ENCODE measurements around the gene VPS54.
"Not testable (repeated sequence)": the region's sequence is repeated elsewhere in the genome, so short reads cannot be mapped to it uniquely, and the experiment has no call there.

VPS54 gene

DNA sequence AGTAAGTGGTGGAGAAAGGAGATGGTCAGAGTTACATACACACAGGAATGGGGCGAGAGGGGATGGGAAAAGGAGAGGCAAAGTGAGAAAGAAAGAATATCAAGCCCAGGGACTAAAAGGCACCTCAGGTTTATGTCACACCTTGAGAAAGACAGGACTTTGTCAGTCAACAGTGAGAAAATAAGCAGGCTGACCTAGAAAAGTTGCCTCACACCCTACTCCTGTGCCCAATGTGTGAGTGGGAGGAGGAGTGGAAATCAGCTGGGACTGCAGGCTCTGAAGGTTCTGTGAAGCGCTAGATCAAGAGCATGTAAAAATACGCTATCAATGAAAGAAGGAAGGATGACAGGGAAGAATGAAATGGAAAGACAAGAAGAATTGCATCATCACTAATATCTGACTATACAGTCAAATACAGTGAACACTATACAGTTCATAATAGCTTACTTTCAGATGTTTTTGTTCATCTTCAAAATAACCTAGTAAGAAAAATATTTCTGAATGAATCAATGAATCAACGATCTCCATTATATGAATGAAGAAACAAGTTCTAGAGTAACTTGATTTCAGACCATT, 10.7 kb downstream of the VPS54 start:
- Histone ChIP-seq H3K9me3 (ENCODE audit: control insufficient read depth in 2 of 2, low read length in 2 of 2) (no peaks in the 10 kb centered on the region), H3K4me1 (ENCODE audit: control insufficient read depth in 2 of 2, insufficient read depth in 2 of 2, low read length in 2 of 2) (no peaks in the 10 kb centered on the region), H3K36me3 (ENCODE audit: control insufficient read depth in 2 of 2, insufficient read depth in 2 of 2, low read length in 2 of 2) (no peaks in the 10 kb centered on the region), H3K27ac (ENCODE audit: low read depth in 2 of 2, low read length in 2 of 2) (no peak overlapping the region), H3K9ac (ENCODE audit: low read depth in 1 of 2, low read length in 2 of 2) (no peak overlapping the region), H3K27me3 (ENCODE audit: control insufficient read depth in 2 of 2, insufficient read depth in 2 of 2, low read length in 2 of 2) (no peaks in the 10 kb centered on the region), H3K4me3 (ENCODE audit: low read length in 2 of 2) (no peak overlapping the region)

DNA sequence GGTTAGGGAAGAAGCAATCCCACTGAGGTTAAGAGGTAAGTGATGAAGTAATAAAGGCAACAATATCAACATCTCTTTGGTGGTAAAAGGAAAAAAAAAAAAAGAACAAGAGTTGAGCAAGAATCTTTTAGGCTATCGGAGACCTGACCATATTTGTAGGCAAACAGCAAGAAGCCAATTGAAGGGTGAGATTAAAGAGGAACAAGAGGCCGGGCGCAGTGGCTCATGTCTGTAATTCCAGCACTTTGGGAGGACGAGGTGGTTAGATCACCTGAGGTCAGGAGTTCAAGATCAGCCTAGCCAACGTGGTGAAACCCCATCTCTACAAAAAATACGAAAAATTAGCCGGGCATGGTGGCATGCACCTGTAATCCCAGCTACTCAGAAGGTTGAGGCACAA, 11.3 kb downstream of the VPS54 start:
- Histone ChIP-seq H3K36me3 (ENCODE audit: control insufficient read depth in 2 of 2, insufficient read depth in 2 of 2, low read length in 2 of 2) (no peaks in the 10 kb centered on the region), H3K9ac (ENCODE audit: low read depth in 1 of 2, low read length in 2 of 2) (no peak overlapping the region), H3K27me3 (ENCODE audit: control insufficient read depth in 2 of 2, insufficient read depth in 2 of 2, low read length in 2 of 2) (no peaks in the 10 kb centered on the region), H3K4me1 (ENCODE audit: control insufficient read depth in 2 of 2, insufficient read depth in 2 of 2, low read length in 2 of 2) (no peaks in the 10 kb centered on the region), H3K27ac (ENCODE audit: low read depth in 2 of 2, low read length in 2 of 2) (no peak overlapping the region), H3K4me3 (ENCODE audit: low read length in 2 of 2) (no peak overlapping the region), H3K9me3 (ENCODE audit: control insufficient read depth in 2 of 2, low read length in 2 of 2) (no peaks in the 10 kb centered on the region)

DNA sequence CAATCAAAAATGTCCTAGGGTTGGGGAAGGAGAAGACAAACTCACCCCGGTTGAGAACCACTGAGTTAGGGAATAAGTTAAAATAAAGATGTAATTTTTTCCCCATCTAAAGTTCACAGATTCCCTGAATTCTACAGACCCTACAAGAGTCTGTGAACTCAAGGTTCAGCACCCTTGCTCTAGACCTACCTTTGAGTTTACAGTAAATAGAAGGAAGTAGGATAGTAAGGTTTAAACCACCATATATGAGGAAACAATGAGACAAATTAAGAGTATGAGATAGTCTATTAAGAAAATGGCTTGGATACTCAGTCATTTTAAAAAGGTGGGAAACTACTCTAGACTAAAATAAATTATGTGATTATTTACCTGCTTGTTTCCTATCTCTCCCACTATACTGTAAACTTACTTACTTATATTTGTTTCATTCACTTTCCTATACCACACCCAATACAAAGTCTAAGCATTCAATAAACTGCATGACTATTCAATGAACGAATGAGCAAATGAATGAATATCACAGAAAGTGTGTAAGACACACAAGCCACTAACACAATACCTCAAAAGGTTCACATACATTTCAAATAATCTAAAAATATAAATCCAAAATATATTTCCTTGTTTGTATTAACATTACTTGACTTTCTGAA, 13.4 kb downstream of the VPS54 start:
- Histone ChIP-seq H3K9ac (ENCODE audit: low read depth in 1 of 2, low read length in 2 of 2) (no peak overlapping the region), H3K4me3 (ENCODE audit: low read length in 2 of 2) (peak overlapping the region in 1 of 2 donors; percentile 2), H3K9me3 (ENCODE audit: control insufficient read depth in 2 of 2, low read length in 2 of 2) (no peaks in the 10 kb centered on the region), H3K27ac (ENCODE audit: low read depth in 2 of 2, low read length in 2 of 2) (peak overlapping the region in 1 of 2 donors; percentile 33), H3K27me3 (ENCODE audit: control insufficient read depth in 2 of 2, insufficient read depth in 2 of 2, low read length in 2 of 2) (no peaks in the 10 kb centered on the region), H3K36me3 (ENCODE audit: control insufficient read depth in 2 of 2, insufficient read depth in 2 of 2, low read length in 2 of 2) (no peaks in the 10 kb centered on the region), H3K4me1 (ENCODE audit: control insufficient read depth in 2 of 2, insufficient read depth in 2 of 2, low read length in 2 of 2) (no peaks in the 10 kb centered on the region)

DNA sequence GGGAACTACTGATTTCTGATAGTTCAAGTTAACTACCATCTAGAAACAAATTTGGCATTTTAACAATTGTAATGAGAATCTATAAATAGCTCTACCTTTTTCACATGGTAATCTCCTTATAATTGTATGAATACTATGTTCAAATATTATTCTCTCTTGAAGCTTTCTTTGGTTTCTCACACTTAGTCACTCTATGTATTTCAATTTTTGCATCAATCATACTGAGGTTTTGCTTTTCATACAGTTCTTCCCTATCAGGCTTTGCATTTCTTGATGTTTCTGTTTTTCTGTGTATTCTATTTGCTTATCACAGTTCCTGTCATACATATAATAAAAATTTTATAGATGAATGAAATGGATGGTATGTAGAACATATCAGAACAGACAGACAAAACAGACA, 16.0 kb downstream of the VPS54 start:
- Histone ChIP-seq H3K4me1 (ENCODE audit: control insufficient read depth in 2 of 2, insufficient read depth in 2 of 2, low read length in 2 of 2) (no peaks in the 10 kb centered on the region), H3K27me3 (ENCODE audit: control insufficient read depth in 2 of 2, insufficient read depth in 2 of 2, low read length in 2 of 2) (no peaks in the 10 kb centered on the region), H3K36me3 (ENCODE audit: control insufficient read depth in 2 of 2, insufficient read depth in 2 of 2, low read length in 2 of 2) (no peaks in the 10 kb centered on the region), H3K4me3 (ENCODE audit: low read length in 2 of 2) (no peak overlapping the region), H3K9ac (ENCODE audit: low read depth in 1 of 2, low read length in 2 of 2) (no peak overlapping the region), H3K9me3 (ENCODE audit: control insufficient read depth in 2 of 2, low read length in 2 of 2) (no peaks in the 10 kb centered on the region), H3K27ac (ENCODE audit: low read depth in 2 of 2, low read length in 2 of 2) (no peak overlapping the region)

DNA sequence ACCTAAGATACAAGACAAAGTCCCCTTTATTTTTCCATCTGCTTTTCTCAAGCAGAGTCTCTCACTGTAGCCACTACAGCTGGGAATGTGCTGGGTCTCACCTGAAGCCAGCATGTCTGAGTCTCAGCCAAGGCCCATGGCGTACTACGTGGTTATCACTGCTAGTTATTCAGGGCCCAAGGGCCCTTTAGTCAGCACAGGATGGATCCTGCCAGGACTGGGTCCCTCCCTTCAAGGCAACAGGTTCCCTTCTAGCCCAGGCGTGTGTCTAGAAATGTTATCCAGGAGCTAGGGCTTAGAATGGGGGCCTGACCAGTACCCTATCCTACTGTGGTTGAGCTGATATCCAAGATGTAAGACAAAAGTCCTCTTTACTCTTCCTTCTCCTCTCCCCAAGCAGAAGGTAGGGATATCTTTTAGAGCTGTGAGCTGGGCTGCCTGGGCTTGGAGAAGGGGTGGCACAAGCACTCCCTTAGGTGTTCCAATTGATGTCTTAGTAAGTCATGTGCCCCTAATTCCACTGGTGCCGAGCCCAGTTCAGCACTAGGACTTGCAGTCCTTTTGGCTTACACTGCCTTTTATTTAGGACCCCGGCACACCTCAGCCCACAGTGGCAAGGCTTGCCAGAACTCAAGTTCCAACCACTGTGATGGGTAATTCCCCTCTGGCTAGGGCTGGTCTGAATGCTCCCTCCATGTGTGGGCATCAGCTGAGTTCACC, 17.7 kb downstream of the VPS54 start:
- no peaks in the 10 kb centered on the region for H3K9me3 ChIP-seq (ENCODE audit: control insufficient read depth in 2 of 2, low read length in 2 of 2)
- H3K4me3 ChIP-seq (ENCODE audit: low read length in 2 of 2): no peak overlapping the region
- H3K9ac ChIP-seq (ENCODE audit: low read depth in 1 of 2, low read length in 2 of 2): no peak overlapping the region
- no peaks in the 10 kb centered on the region for H3K4me1 ChIP-seq (ENCODE audit: control insufficient read depth in 2 of 2, insufficient read depth in 2 of 2, low read length in 2 of 2)
- no peak overlapping the region for H3K27ac ChIP-seq (ENCODE audit: low read depth in 2 of 2, low read length in 2 of 2)
- H3K27me3 ChIP-seq (ENCODE audit: control insufficient read depth in 2 of 2, insufficient read depth in 2 of 2, low read length in 2 of 2): no peaks in the 10 kb centered on the region
- H3K36me3 ChIP-seq (ENCODE audit: control insufficient read depth in 2 of 2, insufficient read depth in 2 of 2, low read length in 2 of 2): no peaks in the 10 kb centered on the region

DNA sequence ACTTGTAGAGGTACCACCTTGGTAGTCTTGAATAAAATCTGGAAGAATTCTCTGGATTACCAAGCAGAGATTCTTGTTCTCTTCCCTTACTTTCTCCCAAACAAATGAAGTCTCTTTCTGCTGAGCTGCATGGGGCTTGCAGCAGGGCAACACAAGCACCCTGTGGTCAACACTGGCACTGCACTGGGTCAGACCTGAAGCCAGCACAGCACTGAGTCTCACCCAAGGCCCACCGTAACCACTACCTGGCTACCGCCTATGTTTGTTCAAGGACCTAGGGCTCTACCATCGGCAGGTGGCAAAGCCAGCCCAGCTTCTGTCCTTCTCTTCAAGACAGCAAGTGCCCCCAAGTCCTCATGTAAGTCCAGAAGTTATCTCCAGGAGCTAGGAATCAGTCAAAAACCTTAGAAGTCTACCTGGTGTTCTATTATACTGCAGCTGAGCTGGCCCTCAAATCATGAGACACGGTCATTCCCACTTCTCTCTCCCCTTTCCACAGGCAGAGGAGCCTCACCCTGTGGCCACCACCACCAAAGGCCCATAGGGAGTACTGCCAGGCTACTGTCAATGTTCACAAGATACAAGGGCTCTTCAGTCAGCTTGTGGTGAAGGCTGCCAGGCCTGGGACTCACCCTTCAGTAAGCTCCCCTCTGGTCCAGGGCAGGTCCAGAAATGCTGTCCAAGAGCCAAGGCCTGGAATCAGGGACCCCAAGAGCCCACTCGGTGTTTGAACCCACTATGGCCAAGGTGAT, 18.4 kb downstream of the VPS54 start:
- Histone ChIP-seq H3K27ac (ENCODE audit: low read depth in 2 of 2, low read length in 2 of 2) (no peak overlapping the region), H3K36me3 (ENCODE audit: control insufficient read depth in 2 of 2, insufficient read depth in 2 of 2, low read length in 2 of 2) (no peaks in the 10 kb centered on the region), H3K4me1 (ENCODE audit: control insufficient read depth in 2 of 2, insufficient read depth in 2 of 2, low read length in 2 of 2) (no peaks in the 10 kb centered on the region), H3K9ac (ENCODE audit: low read depth in 1 of 2, low read length in 2 of 2) (no peak overlapping the region), H3K4me3 (ENCODE audit: low read length in 2 of 2) (no peak overlapping the region), H3K27me3 (ENCODE audit: control insufficient read depth in 2 of 2, insufficient read depth in 2 of 2, low read length in 2 of 2) (no peaks in the 10 kb centered on the region), H3K9me3 (ENCODE audit: control insufficient read depth in 2 of 2, low read length in 2 of 2) (no peaks in the 10 kb centered on the region)

DNA sequence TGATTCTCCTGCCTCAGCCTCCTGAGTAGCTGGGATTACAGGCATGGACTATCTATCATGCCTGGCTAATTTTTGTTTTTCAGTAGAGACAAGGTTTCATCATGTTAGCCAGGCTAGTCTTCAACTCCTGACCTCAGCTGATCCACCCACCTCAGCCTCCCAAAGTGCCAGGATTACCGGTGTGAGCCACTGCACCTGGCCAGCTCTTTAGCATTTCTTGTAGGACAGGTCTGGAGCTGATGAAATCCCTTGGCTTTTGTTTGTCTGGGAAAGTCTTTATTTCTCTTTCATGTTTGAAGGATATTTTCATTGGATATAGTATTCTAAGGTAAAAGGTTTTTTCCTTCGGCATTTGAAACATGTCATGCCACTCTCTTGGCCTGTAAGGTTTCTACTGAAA, 20.2 kb downstream of the VPS54 start:
- Histone ChIP-seq H3K4me3 (ENCODE audit: low read length in 2 of 2) (no peak overlapping the region), H3K27ac (ENCODE audit: low read depth in 2 of 2, low read length in 2 of 2) (no peak overlapping the region), H3K9ac (ENCODE audit: low read depth in 1 of 2, low read length in 2 of 2) (no peak overlapping the region), H3K27me3 (ENCODE audit: control insufficient read depth in 2 of 2, insufficient read depth in 2 of 2, low read length in 2 of 2) (no peaks in the 10 kb centered on the region), H3K4me1 (ENCODE audit: control insufficient read depth in 2 of 2, insufficient read depth in 2 of 2, low read length in 2 of 2) (no peaks in the 10 kb centered on the region), H3K9me3 (ENCODE audit: control insufficient read depth in 2 of 2, low read length in 2 of 2) (no peaks in the 10 kb centered on the region), H3K36me3 (ENCODE audit: control insufficient read depth in 2 of 2, insufficient read depth in 2 of 2, low read length in 2 of 2) (no peaks in the 10 kb centered on the region)

DNA sequence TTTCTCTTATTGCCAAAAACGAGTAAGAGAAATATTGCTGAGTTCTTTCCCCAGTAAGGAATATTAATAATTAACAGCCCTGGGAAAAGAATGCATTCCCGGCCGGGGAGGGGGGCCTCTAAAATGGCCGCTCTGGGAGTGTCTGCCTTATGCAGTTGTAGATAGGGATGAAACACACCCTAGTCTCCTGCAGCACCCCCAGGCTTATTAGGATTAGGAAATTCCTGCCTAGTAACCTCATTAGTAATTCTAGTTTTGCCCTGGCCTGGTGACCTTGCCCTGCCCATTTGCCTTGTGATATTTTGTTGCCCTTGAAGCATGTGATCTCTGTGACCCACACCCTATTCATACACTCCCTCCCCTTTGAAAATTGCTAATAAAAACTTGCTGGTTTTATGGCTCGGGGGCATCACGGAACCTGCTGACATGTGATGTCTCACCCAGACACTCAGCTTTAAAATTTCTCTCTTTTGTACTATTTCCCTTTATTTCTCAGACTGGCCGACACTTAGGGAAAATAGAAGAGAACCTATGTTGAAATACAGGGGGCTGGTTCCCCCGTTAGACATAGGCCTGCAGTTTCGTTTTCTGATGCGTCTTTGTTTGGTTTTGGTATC, 22.5 kb downstream of the VPS54 start:
- H3K4me3 ChIP-seq (ENCODE audit: low read length in 2 of 2); H3K27me3 ChIP-seq (ENCODE audit: control insufficient read depth in 2 of 2, insufficient read depth in 2 of 2, low read length in 2 of 2); H3K9me3 ChIP-seq (ENCODE audit: control insufficient read depth in 2 of 2, low read length in 2 of 2); H3K9ac ChIP-seq (ENCODE audit: low read depth in 1 of 2, low read length in 2 of 2); H3K4me1 ChIP-seq (ENCODE audit: control insufficient read depth in 2 of 2, insufficient read depth in 2 of 2, low read length in 2 of 2); H3K27ac ChIP-seq (ENCODE audit: low read depth in 2 of 2, low read length in 2 of 2); H3K36me3 ChIP-seq (ENCODE audit: control insufficient read depth in 2 of 2, insufficient read depth in 2 of 2, low read length in 2 of 2): not testable (repeated sequence)

DNA sequence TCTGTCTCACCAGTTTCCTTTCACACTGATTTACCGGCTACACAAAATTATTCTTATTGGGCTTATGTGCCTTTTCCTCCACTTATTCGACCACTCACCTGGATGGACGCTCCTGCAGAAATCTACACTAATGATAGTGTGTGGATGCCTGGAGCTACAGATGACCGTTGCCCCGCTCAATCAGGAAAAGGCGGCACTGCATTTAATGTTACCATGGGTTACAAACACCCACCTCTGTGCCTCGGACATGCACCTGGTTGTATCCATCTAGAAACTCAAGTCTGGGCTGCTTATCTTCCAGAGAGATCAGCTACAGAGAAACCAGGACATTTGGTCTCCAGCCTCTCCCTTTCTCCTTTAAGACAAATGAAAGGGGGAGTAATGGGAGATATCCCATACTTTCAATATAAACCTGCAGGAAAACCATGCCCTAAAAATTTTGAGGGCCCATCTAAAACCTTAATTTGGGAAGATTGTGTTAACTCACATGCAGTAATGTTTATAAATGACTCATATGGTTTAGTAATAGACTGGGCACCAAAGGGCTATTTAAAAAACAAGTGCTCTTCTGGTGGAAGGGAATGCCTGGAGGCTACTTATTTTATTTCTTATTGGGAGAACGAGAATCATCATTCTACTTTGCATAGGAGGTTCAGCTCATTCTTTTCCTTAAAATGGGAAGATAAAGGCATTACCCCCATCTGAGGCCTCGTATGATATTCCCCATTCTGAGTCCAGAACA, 24.7 kb downstream of the VPS54 start:
- not testable (repeated sequence) for H3K9ac ChIP-seq (ENCODE audit: low read depth in 1 of 2, low read length in 2 of 2); H3K27ac ChIP-seq (ENCODE audit: low read depth in 2 of 2, low read length in 2 of 2); H3K36me3 ChIP-seq (ENCODE audit: control insufficient read depth in 2 of 2, insufficient read depth in 2 of 2, low read length in 2 of 2); H3K4me3 ChIP-seq (ENCODE audit: low read length in 2 of 2); H3K27me3 ChIP-seq (ENCODE audit: control insufficient read depth in 2 of 2, insufficient read depth in 2 of 2, low read length in 2 of 2); H3K4me1 ChIP-seq (ENCODE audit: control insufficient read depth in 2 of 2, insufficient read depth in 2 of 2, low read length in 2 of 2); H3K9me3 ChIP-seq (ENCODE audit: control insufficient read depth in 2 of 2, low read length in 2 of 2)
